Adrenal gland (tissue), 12 donors: ENCODE data around the gene ASB2. TPM values are rescaled to one million over a fixed set of nuclear protein-coding genes. Genes with fewer than 3 reads are reported as not detected.

Source experiments
- DNase-seq, 7 donors: peaks; one replicate each; pipeline ENCODE4 v3.0.0-alpha.2; 2019 to 2020
- H3K27ac ChIP-seq, 5 donors: fragments of 200-600 bp; sonication (generic) in 4 of 5; 1 replicate in 3 of 5; 2 replicates in 2 of 5; pipeline versions ENCODE4 v1.5.1 to v1.8.0; 2016 to 2020; ENCODE audit warnings: mild to moderate bottlenecking in 1 of 5
- H3K27me3 ChIP-seq: fragments of 200-600 bp; 2 replicates; pipeline ENCODE4 v1.8.0; 2021
- H3K36me3 ChIP-seq, 2 donors: fragments of 200-600 bp; replicated peaks in 1 of 2; 1 replicate in 1 of 2; 2 replicates in 1 of 2; pipeline versions ENCODE4 v1.5.1 to v1.8.0; 2018 to 2022
- H3K4me1 ChIP-seq, 2 donors: fragments of 200-600 bp; replicated peaks in 1 of 2; 1 replicate in 1 of 2; 2 replicates in 1 of 2; pipeline versions ENCODE4 v1.5.1 to v1.8.0; 2018 to 2021
- H3K4me3 ChIP-seq, 4 donors: fragments of 200-600 bp; sonication (generic) in 3 of 4; one replicate each; pipeline ENCODE4 v1.5.1; 2016 to 2018
- H3K9me3 ChIP-seq, 3 donors: fragments of 200-600 bp; sonication (generic) in 1 of 3; replicated peaks in 1 of 3; 1 replicate in 2 of 3; 2 replicates in 1 of 3; pipeline versions ENCODE4 v1.5.1 to v1.8.0; 2016 to 2021
- CTCF ChIP-seq, 6 experiments: fragments of 450-650 bp in 4 of 6; fragments of 200-600 bp in 2 of 6; sonication (generic) in 1 of 6; IDR thresholded peaks; 1 replicate in 5 of 6; 2 replicates in 1 of 6; pipeline versions ENCODE4 v1.5.1 to v1.8.0; 2016 to 2021; ENCODE audit warnings: antibody characterized with exemption in 6 of 6, mild to moderate bottlenecking in 2 of 6, moderate library complexity in 1 of 6
- POLR2A ChIP-seq, 2 donors: fragments of 450-650 bp; IDR thresholded peaks; one replicate each; pipeline ENCODE4 v1.6.1; 2017; ENCODE audit warnings: antibody characterized with exemption in 2 of 2, mild to moderate bottlenecking in 2 of 2, moderate library complexity in 1 of 2
- WGBS, 4 donors: extraction: QIAGEN DNeasy Blood & Tissue Kit in 2 of 4; methylation state at CpG; one replicate each; pipeline versions ENCODE4 v1.1.5 to v1.1.7; 2013 to 2017; 5-methylcytosine and 5-hydroxymethylcytosine counted together
- intact Hi-C, 2 donors: fragments of 100-400 bp; cut with DNase I; formaldehyde crosslinking; loops; one replicate each; pipeline versions ENCODE4 v1.14.1 to v1.15.0; 2022 to 2023
- polyA plus RNA-seq, 3 donors: library from polyadenylated mRNA; stranded (reverse); fragments of 200-250 nt in 2 of 3; fragments of 350-450 nt in 1 of 3; fragmentation: Illumina TruSeq in 1 of 3; extraction: RNeasy Lipid Tissue Mini Kit (QIAGEN cat#74804) in 1 of 3; gene quantifications; one replicate each; pipeline ENCODE4 v1.2.3, GENCODE V29; 2013 to 2014
- total RNA-seq, 9 donors: library from RNA; depleted of rRNA in 4 of 9; stranded (reverse); fragments of >200 nt in 4 of 9; fragments of 120-200 nt in 1 of 9; fragmentation: NEBNext Ultra II Directional in 1 of 9; extraction: Animal tissue kit (Norgen Biotek cat#: 25700) in 1 of 9; gene quantifications; one replicate each; pipeline versions ENCODE4 v1.1.0 to v1.2.4, GENCODE V29; 2013 to 2023
- donor health status: healthy with polysubstance abuse.
- donor health status: Bipolar disorder and iron deficiency.
- donor health status: DM: yes; HTN: yes; CAD: no.
- donor health status: DM: no; HTN: no; CAD: no.
- donor health status: DM: no; HTN: no; CAD: no.
- donor health status: DM: yes; HTN: yes; CAD: no.

Gene ASB2
- total and polyA plus RNA-seq, 12 donors: 0.19 to 5.9 (median 0.66) TPM; not detected in 1

- WGBS, 4 donors: 32 to 36% (median 34%) methylated on average over 6 to 7 of the region's 7 CpGs
- DNase-seq: peak; percentile 87 to 93 (median 90)
- Histone ChIP-seq H3K9me3 (no peaks in the 10 kb centered on the region), H3K4me1 (no peaks in the 10 kb centered on the region), H3K27me3 (no peaks in the 10 kb centered on the region), H3K4me3 (no peak overlapping the region), H3K36me3 (no peaks in the 10 kb centered on the region), H3K27ac (peak overlapping the region in 2 of 5 donors; percentile 60 to 89)
- TF ChIP-seq POLR2A (IDR thresholded peaks at IDR 0.05) (no peak), CTCF (IDR thresholded peaks at IDR 0.05) (peak; percentile 24 to 87 (median 71))
- intact Hi-C loops: no loop called here
Observed at GRCh38 chr14:93984987-93985410, 8.6 kb upstream of the ASB2 start.

GRCh38 chr14:93984070-93984469 lies 7.7 kb upstream of the ASB2 start:
- Histone ChIP-seq H3K27me3 (no peaks in the 10 kb centered on the region), H3K27ac (no peak overlapping the region), H3K4me1 (no peaks in the 10 kb centered on the region), H3K4me3 (no peak overlapping the region), H3K9me3 (no peaks in the 10 kb centered on the region), H3K36me3 (no peaks in the 10 kb centered on the region)
- WGBS, 4 donors: 80 to 94% (median 87%) methylated on average over 1 to 3 of the region's 3 CpGs
- no peak for TF ChIP-seq POLR2A (IDR thresholded peaks at IDR 0.05)
- TF ChIP-seq CTCF (IDR thresholded peaks at IDR 0.05): no peak
- intact Hi-C loops: no loop called here
- no peak for DNase-seq

DNA sequence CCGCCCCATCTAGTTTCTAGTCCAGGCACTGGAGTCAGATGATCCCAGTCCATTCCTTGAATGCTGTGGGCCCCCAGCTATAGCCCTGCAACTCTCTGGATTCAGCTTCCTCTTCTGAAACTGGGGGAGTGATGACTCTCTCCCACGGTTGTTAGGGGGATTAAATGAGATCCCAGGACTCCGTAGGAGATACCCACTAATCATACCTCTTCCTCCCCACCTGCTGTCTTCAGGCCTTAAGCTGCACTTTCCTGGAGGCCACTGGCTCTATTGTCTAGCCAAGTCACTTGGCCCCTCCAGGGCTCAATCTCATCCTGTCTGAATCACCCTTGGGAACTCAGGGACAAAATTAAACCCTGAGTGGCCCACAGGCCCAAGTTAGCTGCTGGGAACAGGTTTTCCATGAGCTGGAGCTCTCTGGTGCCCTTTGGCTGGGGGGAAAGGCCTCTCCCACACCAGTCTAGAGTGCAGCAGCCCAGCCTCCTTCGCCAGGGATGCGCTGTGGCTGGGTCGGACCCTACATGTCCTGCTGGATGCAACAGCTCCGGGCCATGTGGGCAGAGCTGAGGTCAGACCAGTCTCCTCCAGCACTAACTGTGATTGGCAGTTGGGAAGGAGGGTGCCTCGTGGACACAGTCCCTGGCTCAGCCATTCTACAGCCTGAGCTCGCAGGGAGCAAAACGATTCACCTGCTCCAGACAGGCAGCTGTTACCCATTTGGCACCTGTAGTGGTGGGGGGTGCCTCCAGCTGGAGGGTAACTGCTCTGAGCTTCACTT lies 6.0 kb upstream of the ASB2 start:
- TF ChIP-seq CTCF (IDR thresholded peaks at IDR 0.05) (no peak), POLR2A (IDR thresholded peaks at IDR 0.05) (no peak)
- Histone ChIP-seq H3K4me1 (no peaks in the 10 kb centered on the region), H3K27me3 (no peaks in the 10 kb centered on the region), H3K27ac (no peak overlapping the region), H3K4me3 (no peak overlapping the region), H3K9me3 (no peaks in the 10 kb centered on the region), H3K36me3 (no peaks in the 10 kb centered on the region)
- intact Hi-C loops: no loop called here
- 78 to 91% (median 87%) methylated on average over 6 to 10 of the region's 10 CpGs for WGBS, 4 donors
- no peak for DNase-seq

- H3K36me3 ChIP-seq: no peaks in the 10 kb centered on the region
- no peaks in the 10 kb centered on the region for H3K4me1 ChIP-seq
- no peak overlapping the region for H3K4me3 ChIP-seq
- WGBS, 4 donors: 90 to 96% (median 95%) methylated on average over 3 to 9 of the region's 9 CpGs
- intact Hi-C loops: no loop called here
- no peak for DNase-seq
- no peaks in the 10 kb centered on the region for H3K9me3 ChIP-seq
- no peaks in the 10 kb centered on the region for H3K27me3 ChIP-seq
- no peak overlapping the region for H3K27ac ChIP-seq
- TF ChIP-seq CTCF (IDR thresholded peaks at IDR 0.05) (no peak), POLR2A (IDR thresholded peaks at IDR 0.05) (no peak)
Observed at GRCh38 chr14:93981316-93982229, 5.2 kb upstream of the ASB2 start.
